Fibroblast of lung (primary cell): ENCODE data around the gene MORN3. TPM values are rescaled to one million over a fixed set of nuclear protein-coding genes. Genes with fewer than 3 reads are reported as not detected.
A peak's percentile ranks its signal among the peaks of the same experiment; 100 is the strongest.

Experiments used
- DNase-seq, 2 donors: peaks; one replicate each; pipeline versions ENCODE4 v3.0.0 to v3.0.0-alpha.2; 2010; ENCODE audit warnings: low read depth in 2 of 2
- H2AFZ ChIP-seq: 2 replicates; pipeline ENCODE4 v1.5.1; 2012; ENCODE audit warnings: low read length, control low read depth, inconsistent platforms
- H3K27ac ChIP-seq: 2 replicates; pipeline ENCODE4 v1.5.1; 2011; ENCODE audit warnings: low read length, control low read depth; ENCODE audit not compliant: insufficient read depth
- H3K27me3 ChIP-seq: 2 replicates; pipeline ENCODE4 v1.5.1; 2011; ENCODE audit warnings: mild to moderate bottlenecking, low read length; ENCODE audit not compliant: control insufficient read depth, insufficient read depth
- H3K36me3 ChIP-seq: 2 replicates; pipeline ENCODE4 v1.5.1; 2011; ENCODE audit warnings: low read length; ENCODE audit not compliant: control insufficient read depth, insufficient read depth
- H3K4me1 ChIP-seq: 2 replicates; pipeline ENCODE4 v1.5.1; 2011; ENCODE audit warnings: low read length; ENCODE audit not compliant: control insufficient read depth, insufficient read depth; ENCODE audit errors: extremely low read depth
- H3K4me2 ChIP-seq: 2 replicates; pipeline ENCODE4 v1.5.1; 2011; ENCODE audit warnings: low read length, control low read depth; ENCODE audit not compliant: insufficient read depth; ENCODE audit errors: extremely low read depth
- H3K4me3 ChIP-seq, 4 experiments: fragments of 200-600 bp in 1 of 4; sonication (generic) in 1 of 4; replicated peaks in 1 of 4; 2 replicates each; pipeline ENCODE4 v1.5.1; 2011 to 2016; ENCODE audit warnings: low read length in 4 of 4, low read depth in 3 of 4, mild to moderate bottlenecking in 3 of 4, control low read depth in 2 of 4, inconsistent platforms in 1 of 4, mixed read lengths in 1 of 4; ENCODE audit not compliant: insufficient read depth in 1 of 4; ENCODE audit errors: control extremely low read depth in 1 of 4
- H3K79me2 ChIP-seq: 2 replicates; pipeline ENCODE4 v1.5.1; 2012; ENCODE audit warnings: mild to moderate bottlenecking, low read length, inconsistent platforms; ENCODE audit not compliant: control insufficient read depth, insufficient read depth
- H3K9ac ChIP-seq: 2 replicates; pipeline ENCODE4 v1.5.1; 2011; ENCODE audit warnings: mild to moderate bottlenecking, low read length, control low read depth; ENCODE audit not compliant: insufficient read depth
- H3K9me3 ChIP-seq: 2 replicates; pipeline ENCODE4 v1.5.1; 2012; ENCODE audit warnings: low read depth, low read length; ENCODE audit not compliant: control insufficient read depth, insufficient read depth
- H4K20me1 ChIP-seq: 2 replicates; pipeline ENCODE4 v1.5.1; 2011; ENCODE audit warnings: low read length; ENCODE audit not compliant: control insufficient read depth, insufficient read depth; ENCODE audit errors: extremely low read depth
- CTCF ChIP-seq, 2 donors: IDR thresholded peaks in 1 of 2; conservative IDR thresholded peaks in 1 of 2; 1 replicate in 1 of 2; 2 replicates in 1 of 2; pipeline ENCODE4 v1.5.1; 2011 to 2012; ENCODE audit warnings: low read length in 2 of 2, control low read depth in 1 of 2, inconsistent platforms in 1 of 2, low read depth in 1 of 2, mild to moderate bottlenecking in 1 of 2
- EZH2 ChIP-seq: IDR thresholded peaks from 2 replicates; pipeline ENCODE4 v1.5.1; 2012; ENCODE audit warnings: low read length, control low read depth, mild to moderate bottlenecking; ENCODE audit errors: missing control alignments
- polyA plus RNA-seq, 2 donors: library from polyadenylated mRNA; depleted of rRNA in 1 of 2; stranded (reverse) in 1 of 2; unstranded in 1 of 2; fragments of >200 nt; gene quantifications; 2 replicates each; pipeline ENCODE4 v1.2.1, GENCODE V29; 2011 to 2012; ENCODE audit warnings: missing spikeins in 1 of 2
- total RNA-seq: library from RNA; depleted of rRNA; stranded (reverse); fragments of >200 nt; gene quantifications from 2 replicates; pipeline ENCODE4 v1.2.1, GENCODE V29; 2014

The MORN3 gene
- total and polyA plus RNA-seq, 2 donors (not counting 1 experiment from before 2014, with no cell fraction given) = 0.61 to 0.83 TPM

GRCh38 chr12:121713257-121713777 lies 43.9 kb upstream of the MORN3 start:
- Histone ChIP-seq H2AFZ (no peak overlapping the region), H3K4me1 (peaks cover 10% of the 10 kb centered on the region), H3K36me3 (no peaks in the 10 kb centered on the region), H3K4me3 (peak overlapping the region; percentile 66 to 95 (median 76)), H3K79me2 (peaks cover 6% of the 10 kb centered on the region), H4K20me1 (no peaks in the 10 kb centered on the region), H3K9me3 (no peaks in the 10 kb centered on the region), H3K27ac (peak overlapping the region; percentile 86), H3K4me2 (peak overlapping the region; percentile 67), H3K9ac (peak overlapping the region; percentile 90), H3K27me3 (no peaks in the 10 kb centered on the region)
- peak in 1 of 2 donors; percentile 22 for DNase-seq
- TF ChIP-seq EZH2 = no peak

GRCh38 chr12:121712461-121713256 lies 43.2 kb upstream of the MORN3 start, which contains the start of gene TMEM120B:
TSS of gene TMEM120B (plus strand) at chr12:121712752. CDS start at chr12:121712896, 144 bp downstream.
- Histone ChIP-seq H3K4me3 (peak within 1 kb of the TSS; percentile 66 to 95 (median 84)), H3K9ac (peak within 1 kb of the TSS; percentile 90), H3K36me3 (no peaks in the 10 kb centered on the region), H3K27ac (peak within 1 kb of the TSS; percentile 86), H3K4me2 (peak within 1 kb of the TSS; percentile 98), H2AFZ (peak within 1 kb of the TSS; percentile 77), H3K27me3 (no peaks in the 10 kb centered on the region), H3K4me1 (peaks cover 10% of the 10 kb centered on the region), H3K9me3 (no peaks in the 10 kb centered on the region), H3K79me2 (peaks cover 6% of the 10 kb centered on the region), H4K20me1 (no peaks in the 10 kb centered on the region)
- peak; percentile 63 to 71 for DNase-seq
- TF ChIP-seq CTCF (conservative IDR thresholded peaks at IDR 0.05 in 1 of 2, IDR thresholded peaks at IDR 0.05 in 1 of 2; ENCODE audit: low read depth in 1 of 2, low read length in 2 of 2) (no peak), EZH2 (no peak)

GRCh38 chr12:121712190-121712460 lies 42.7 kb upstream of the MORN3 start:
- Histone ChIP-seq H3K36me3 (no peaks in the 10 kb centered on the region), H3K27ac (peak overlapping the region; percentile 86), H3K4me2 (peak overlapping the region; percentile 98), H2AFZ (peak overlapping the region; percentile 77), H4K20me1 (no peaks in the 10 kb centered on the region), H3K79me2 (peaks cover 5% of the 10 kb centered on the region), H3K4me1 (peaks cover 10% of the 10 kb centered on the region), H3K9me3 (no peaks in the 10 kb centered on the region), H3K9ac (peak overlapping the region; percentile 77), H3K27me3 (no peaks in the 10 kb centered on the region), H3K4me3 (peak overlapping the region; percentile 58 to 87 (median 76))
- no peak for TF ChIP-seq CTCF (conservative IDR thresholded peaks at IDR 0.05 in 1 of 2, IDR thresholded peaks at IDR 0.05 in 1 of 2; ENCODE audit: low read depth in 1 of 2, low read length in 2 of 2)
- no peak for TF ChIP-seq EZH2
- peak; percentile 12 to 31 for DNase-seq
